Stomach (tissue), 4 donors: ENCODE data around the gene BSCL2.

Source experiments
- POLR2A ChIP-seq, 4 donors: fragments of 450-650 bp; IDR thresholded peaks; one replicate each; pipeline ENCODE4 v1.6.1; 2016; ENCODE audit warnings: antibody characterized with exemption in 4 of 4, control low read depth in 2 of 4, mild to moderate bottlenecking in 1 of 4, moderate library complexity in 1 of 4
- POLR2AphosphoS5 ChIP-seq, 3 donors: sonication (generic); formaldehyde crosslinking; IDR thresholded peaks; one replicate each; pipeline ENCODE4 v1.6.1; 2016; ENCODE audit warnings: antibody characterized with exemption in 3 of 3
- TF ChIP-seq, protein P1 (sequence below), 7 experiments: fragments of 450-650 bp in 4 of 7; fragments of 200-600 bp in 3 of 7; sonication (generic) in 3 of 7; IDR thresholded peaks; one replicate each; pipeline ENCODE4 v1.5.1; 2016 to 2019; ENCODE audit warnings: antibody characterized with exemption in 7 of 7, control low read depth in 2 of 7, mild to moderate bottlenecking in 1 of 7

DNA sequence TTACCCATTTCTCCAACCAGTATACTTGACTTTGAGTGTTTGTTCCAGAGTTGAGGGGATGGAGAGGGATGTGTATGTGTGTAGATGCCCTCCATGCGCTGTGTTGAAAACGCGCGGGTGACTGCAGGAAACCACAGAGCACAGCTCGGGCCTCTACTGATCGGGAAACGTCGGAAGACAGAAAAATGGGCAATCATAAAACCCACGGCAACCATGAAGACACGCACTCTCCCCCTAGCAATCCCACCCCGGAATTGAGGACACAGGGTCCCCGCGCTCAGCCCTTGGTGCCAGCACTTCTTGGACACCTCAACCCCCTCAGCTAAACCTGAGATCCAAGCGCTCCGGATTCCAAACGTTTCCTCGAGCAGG is 36.0 kb downstream of the BSCL2 start:
- TF ChIP-seq, protein P1, sequence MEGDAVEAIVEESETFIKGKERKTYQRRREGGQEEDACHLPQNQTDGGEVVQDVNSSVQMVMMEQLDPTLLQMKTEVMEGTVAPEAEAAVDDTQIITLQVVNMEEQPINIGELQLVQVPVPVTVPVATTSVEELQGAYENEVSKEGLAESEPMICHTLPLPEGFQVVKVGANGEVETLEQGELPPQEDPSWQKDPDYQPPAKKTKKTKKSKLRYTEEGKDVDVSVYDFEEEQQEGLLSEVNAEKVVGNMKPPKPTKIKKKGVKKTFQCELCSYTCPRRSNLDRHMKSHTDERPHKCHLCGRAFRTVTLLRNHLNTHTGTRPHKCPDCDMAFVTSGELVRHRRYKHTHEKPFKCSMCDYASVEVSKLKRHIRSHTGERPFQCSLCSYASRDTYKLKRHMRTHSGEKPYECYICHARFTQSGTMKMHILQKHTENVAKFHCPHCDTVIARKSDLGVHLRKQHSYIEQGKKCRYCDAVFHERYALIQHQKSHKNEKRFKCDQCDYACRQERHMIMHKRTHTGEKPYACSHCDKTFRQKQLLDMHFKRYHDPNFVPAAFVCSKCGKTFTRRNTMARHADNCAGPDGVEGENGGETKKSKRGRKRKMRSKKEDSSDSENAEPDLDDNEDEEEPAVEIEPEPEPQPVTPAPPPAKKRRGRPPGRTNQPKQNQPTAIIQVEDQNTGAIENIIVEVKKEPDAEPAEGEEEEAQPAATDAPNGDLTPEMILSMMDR (IDR thresholded peaks at IDR 0.05), result no peak
- no peak for TF ChIP-seq POLR2A (IDR thresholded peaks at IDR 0.05)
- TF ChIP-seq POLR2AphosphoS5 (IDR thresholded peaks at IDR 0.05), result no peak
